Measurements from ENCODE around the gene GDF15. TPM values are rescaled to one million over a fixed set of nuclear protein-coding genes. Genes with fewer than 3 reads are reported as not detected.

The GDF15 gene
- total RNA-seq, 1 donor from 2014 or later, result 0.26 TPM

Other genes with a start within 250 kb of the GDF15 start
- 19.6 and 20.7 TPM in 2 replicates for gene PIK3R2, start 233.0 kb upstream of the GDF15 start, total RNA-seq
- gene IFI30, start 212.3 kb upstream of the GDF15 start, total RNA-seq, result 49.4 and 52.7 TPM in 2 replicates
- 18.4 and 20.9 TPM in 2 replicates for gene MPV17L2, start 192.9 kb upstream of the GDF15 start, total RNA-seq
- 9.6 and 10.3 TPM in 2 replicates for gene RAB3A, start 182.1 kb upstream of the GDF15 start, total RNA-seq
- 0.14 and 0.37 TPM in 2 replicates for gene PDE4C, start 159.7 kb upstream of the GDF15 start, total RNA-seq
- gene IQCN, start 111.7 kb upstream of the GDF15 start, total RNA-seq, result 2.3 and 3.0 TPM in 2 replicates
- 382 and 413 TPM in 2 replicates for gene JUND, start 104.5 kb upstream of the GDF15 start, total RNA-seq
- gene LSM4, start 63.1 kb upstream of the GDF15 start, total RNA-seq, result 217 and 225 TPM in 2 replicates
- 14.6 and 18.5 TPM in 2 replicates for gene PGPEP1, start 45.6 kb upstream of the GDF15 start, total RNA-seq
- gene LRRC25, start 11.5 kb downstream of the GDF15 start, total RNA-seq, result not detected in 2 replicates
- gene SSBP4, start 33.2 kb downstream of the GDF15 start, total RNA-seq, result 154 TPM in 2 replicates
- 9.9 and 10.9 TPM in 2 replicates for gene ISYNA1, start 52.0 kb downstream of the GDF15 start, total RNA-seq
- 25.5 and 27.8 TPM in 2 replicates for gene ELL, start 135.9 kb downstream of the GDF15 start, total RNA-seq
- gene FKBP8, start 157.4 kb downstream of the GDF15 start, total RNA-seq, result 170 and 173 TPM in 2 replicates
- 124 and 134 TPM in 2 replicates for gene KXD1, start 171.7 kb downstream of the GDF15 start, total RNA-seq
- 1,581 and 1,604 TPM in 2 replicates for gene UBA52, start 185.7 kb downstream of the GDF15 start, total RNA-seq
- gene REX1BD, start 202.6 kb downstream of the GDF15 start, total RNA-seq, result 130 and 138 TPM in 2 replicates
- gene CRLF1, start 220.6 kb downstream of the GDF15 start, total RNA-seq, result not detected in 2 replicates
- not detected in 2 replicates for gene TMEM59L, start 226.7 kb downstream of the GDF15 start, total RNA-seq